Mononuclear cell (primary cell): Measurements from ENCODE around the gene DLG5. TPM values are rescaled to one million over a fixed set of nuclear protein-coding genes. Genes with fewer than 3 reads are reported as not detected.

Source experiments
- H3K27me3 ChIP-seq: 2 replicates; pipeline ENCODE4 v1.6.0; 2011; ENCODE audit warnings: low read length, control low read depth; ENCODE audit not compliant: insufficient read depth
- H3K4me1 ChIP-seq: 2 replicates; pipeline ENCODE4 v1.5.1; 2011; ENCODE audit warnings: mild to moderate bottlenecking, low read length, control low read depth; ENCODE audit not compliant: insufficient read depth
- H3K4me3 ChIP-seq: 2 replicates; pipeline ENCODE4 v1.5.1; 2011; ENCODE audit warnings: mild to moderate bottlenecking, low read length, moderate library complexity
- H3K9me3 ChIP-seq: 2 replicates; pipeline ENCODE4 v1.5.1; 2011; ENCODE audit warnings: low read depth, mild to moderate bottlenecking, control low read depth, low read length
- total RNA-seq: library from RNA; depleted of rRNA; stranded (reverse); fragments of >200 nt; gene quantifications from one replicate; pipeline ENCODE4 v1.2.3, GENCODE V29; 2012

Gene DLG5
- total RNA-seq, 1 donor = 3.7 TPM

GRCh38 chr10:77877441-77878344 lies 48.9 kb downstream of the DLG5 start:
- Histone ChIP-seq H3K9me3 (no peaks in the 10 kb centered on the region), H3K4me3 (no peak overlapping the region), H3K4me1 (peaks cover 43% of the 10 kb centered on the region), H3K27me3 (no peaks in the 10 kb centered on the region)

DNA sequence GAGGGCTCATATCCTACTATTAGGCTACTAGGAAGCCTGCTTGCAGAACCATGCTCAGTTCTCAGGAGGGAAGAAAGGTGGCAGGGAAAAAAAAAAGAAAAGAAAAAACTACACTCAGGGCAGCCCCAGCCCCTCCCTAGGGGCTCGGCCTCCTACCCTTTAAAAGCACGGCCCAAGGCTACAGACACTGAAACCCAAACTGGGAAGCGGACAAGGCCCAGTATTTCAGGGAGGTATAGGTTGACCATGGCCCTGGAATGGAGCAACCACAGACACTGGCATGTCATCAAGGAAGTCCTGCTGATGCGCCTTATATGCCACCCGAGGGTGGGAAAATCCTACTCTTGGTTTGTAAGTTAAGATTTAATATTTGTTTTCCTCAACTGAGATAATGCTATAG lies 50.8 kb downstream of the DLG5 start:
- Histone ChIP-seq H3K4me1 (peaks cover 44% of the 10 kb centered on the region), H3K4me3 (no peak overlapping the region), H3K9me3 (no peaks in the 10 kb centered on the region), H3K27me3 (no peaks in the 10 kb centered on the region)

GRCh38 chr10:77874872-77875271 lies 51.7 kb downstream of the DLG5 start:
- H3K27me3 ChIP-seq = no peaks in the 10 kb centered on the region
- no peak overlapping the region for H3K4me3 ChIP-seq
- H3K9me3 ChIP-seq = no peaks in the 10 kb centered on the region
- peaks cover 44% of the 10 kb centered on the region for H3K4me1 ChIP-seq

GRCh38 chr10:77873536-77874380 lies 52.8 kb downstream of the DLG5 start:
- Histone ChIP-seq H3K4me1 (peaks cover 38% of the 10 kb centered on the region), H3K9me3 (no peaks in the 10 kb centered on the region), H3K4me3 (no peak overlapping the region), H3K27me3 (no peaks in the 10 kb centered on the region)

DNA sequence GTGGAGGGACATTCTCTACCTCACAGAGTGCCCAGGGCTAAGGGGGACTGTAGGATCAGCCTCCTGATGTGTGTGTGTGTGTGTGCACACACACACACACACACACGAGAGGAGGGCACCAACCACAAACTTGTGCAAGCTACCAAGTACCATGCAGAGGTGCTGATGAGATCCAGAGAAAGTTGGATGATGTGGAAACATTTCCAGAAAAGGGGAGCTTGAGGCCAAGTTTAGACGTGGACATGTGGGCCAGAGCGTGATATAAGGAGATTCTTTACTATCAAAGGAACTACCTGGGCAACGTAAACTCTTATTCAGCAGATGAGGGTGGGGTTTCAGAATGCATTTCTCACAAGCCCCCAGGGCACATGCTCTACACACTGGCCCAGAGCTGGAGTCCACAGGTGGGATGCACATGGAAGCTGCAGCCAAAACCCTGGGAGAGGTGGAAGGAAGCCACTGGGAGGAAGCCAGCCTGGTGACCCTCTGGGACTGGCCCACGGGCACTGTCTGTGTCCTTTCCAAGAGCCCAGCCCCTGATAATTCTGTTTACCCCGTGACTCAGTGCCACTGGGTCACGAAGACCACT lies 53.5 kb downstream of the DLG5 start:
- no peak overlapping the region for H3K4me3 ChIP-seq

GRCh38 chr10:77872151-77872946 lies 54.2 kb downstream of the DLG5 start:
- no peak overlapping the region for H3K4me3 ChIP-seq
- no peaks in the 10 kb centered on the region for H3K27me3 ChIP-seq
- peaks cover 27% of the 10 kb centered on the region for H3K4me1 ChIP-seq
- no peaks in the 10 kb centered on the region for H3K9me3 ChIP-seq

More for the DNA sequence above, 53.5 kb downstream of the DLG5 start:
- Histone ChIP-seq H3K27me3 (no peaks in the 10 kb centered on the region), H3K9me3 (no peaks in the 10 kb centered on the region), H3K4me1 (peaks cover 31% of the 10 kb centered on the region)

GRCh38 chr10:77869626-77870420 lies 56.7 kb downstream of the DLG5 start:
- Histone ChIP-seq H3K9me3 (no peaks in the 10 kb centered on the region), H3K4me3 (no peak overlapping the region), H3K27me3 (no peaks in the 10 kb centered on the region), H3K4me1 (peaks cover 25% of the 10 kb centered on the region)

- peaks cover 13% of the 10 kb centered on the region for H3K4me1 ChIP-seq
Observed at GRCh38 chr10:77868523-77868922, 58.0 kb downstream of the DLG5 start.

GRCh38 chr10:77867124-77867719 lies 59.3 kb downstream of the DLG5 start:
- no peak overlapping the region for H3K4me3 ChIP-seq
- H3K9me3 ChIP-seq = no peaks in the 10 kb centered on the region
- H3K4me1 ChIP-seq = peaks cover 3% of the 10 kb centered on the region
- H3K27me3 ChIP-seq = no peaks in the 10 kb centered on the region

More at GRCh38 chr10:77868523-77868922, 58.0 kb downstream of the DLG5 start:
- Histone ChIP-seq H3K9me3 (no peaks in the 10 kb centered on the region), H3K4me3 (no peak overlapping the region), H3K27me3 (no peaks in the 10 kb centered on the region)

- H3K4me3 ChIP-seq = no peak overlapping the region
- H3K9me3 ChIP-seq = no peaks in the 10 kb centered on the region
- peaks cover 3% of the 10 kb centered on the region for H3K4me1 ChIP-seq
- H3K27me3 ChIP-seq = no peaks in the 10 kb centered on the region
Observed at GRCh38 chr10:77866598-77866997, 60.0 kb downstream of the DLG5 start.

DNA sequence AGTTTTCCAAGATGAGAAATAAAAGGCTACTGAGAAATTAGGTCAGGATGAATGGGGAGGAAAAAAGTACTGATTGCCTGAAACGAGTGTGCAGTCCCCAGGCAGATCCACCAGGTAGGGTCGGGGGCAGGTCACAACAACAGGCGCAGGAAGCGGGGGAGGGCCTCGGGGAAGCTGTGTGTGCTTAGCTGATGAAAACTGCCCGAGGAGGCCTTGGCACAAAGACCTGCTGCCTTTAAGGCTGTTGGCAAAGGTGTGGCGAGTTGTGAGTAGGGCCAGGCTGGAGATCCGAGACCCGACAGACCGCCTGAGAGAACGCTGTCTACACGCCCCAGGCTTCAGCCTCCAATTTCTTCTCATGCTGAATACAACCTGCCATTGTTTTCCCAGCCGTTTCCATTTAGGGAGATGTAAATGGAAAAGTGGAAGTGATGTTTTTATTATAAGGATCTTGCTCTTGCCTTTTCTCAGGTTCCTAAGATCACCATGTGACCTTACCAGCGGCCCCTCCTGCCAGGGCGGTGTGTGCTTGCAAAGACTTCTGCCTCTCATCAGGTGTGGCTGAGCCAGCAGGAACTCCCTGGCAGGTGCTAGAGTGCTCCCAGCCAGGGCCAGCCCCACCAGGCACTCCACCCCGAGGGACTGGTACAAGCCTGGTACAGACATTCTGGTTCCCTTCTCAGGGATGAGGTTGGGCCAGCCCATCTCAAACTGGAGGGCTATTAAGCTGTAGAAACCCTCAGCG lies 60.8 kb downstream of the DLG5 start:
- H3K9me3 ChIP-seq = no peaks in the 10 kb centered on the region
- no peaks in the 10 kb centered on the region for H3K27me3 ChIP-seq
- no peak overlapping the region for H3K4me3 ChIP-seq
- peaks cover 3% of the 10 kb centered on the region for H3K4me1 ChIP-seq

- Histone ChIP-seq H3K27me3 (no peaks in the 10 kb centered on the region), H3K4me1 (peaks cover 3% of the 10 kb centered on the region), H3K4me3 (no peak overlapping the region), H3K9me3 (no peaks in the 10 kb centered on the region)
Observed at GRCh38 chr10:77864151-77864851, 62.3 kb downstream of the DLG5 start.
